ENCODE results near the gene LLCFC1.

GRCh38 chr7:142899661-142900060 is 39.6 kb upstream of the LLCFC1 start:
- no peak for TF ChIP-seq POLR2AphosphoS5 (IDR thresholded peaks at IDR 0.05)
- no peak for TF ChIP-seq CTCF (IDR thresholded peaks at IDR 0.05)
- no peak for TF ChIP-seq POLR2A (IDR thresholded peaks at IDR 0.05)
- TF ChIP-seq EP300 (IDR thresholded peaks at IDR 0.05) = no peak
